NT2/D1 (cell line): ENCODE measurements around the gene JAK3.
"Not testable (repeated sequence)": the region's sequence is repeated elsewhere in the genome, so short reads cannot be mapped to it uniquely, and the experiment has no call there.

Source experiments
- DNase-seq: peaks from one replicate; pipeline ENCODE4 v3.0.0-alpha.2; 2011; ENCODE audit warnings: low read depth, low spot score
- H3K27me3 ChIP-seq: 2 replicates; pipeline ENCODE4 v1.6.0; 2011; ENCODE audit warnings: mild to moderate bottlenecking; ENCODE audit not compliant: insufficient read length, insufficient read depth
- H3K36me3 ChIP-seq: 2 replicates; pipeline ENCODE4 v1.6.1; 2011; ENCODE audit warnings: mild to moderate bottlenecking, low read length, mixed read lengths; ENCODE audit not compliant: insufficient read depth, insufficient read length
- H3K4me1 ChIP-seq: 2 replicates; pipeline ENCODE4 v1.5.1; 2011; ENCODE audit not compliant: insufficient read depth, insufficient read length
- H3K4me3 ChIP-seq: 2 replicates; pipeline ENCODE4 v1.5.1; 2011; ENCODE audit warnings: low read depth; ENCODE audit not compliant: insufficient read length
- H3K9ac ChIP-seq: 2 replicates; pipeline ENCODE4 v1.6.0; 2011; ENCODE audit warnings: low read depth; ENCODE audit not compliant: insufficient read length
- H3K9me3 ChIP-seq: 2 replicates; pipeline ENCODE4 v1.5.1; 2011; ENCODE audit warnings: mild to moderate bottlenecking, low read length; ENCODE audit not compliant: insufficient read depth
- SUZ12 ChIP-seq: IDR thresholded peaks from 2 replicates; pipeline ENCODE4 v1.6.1; 2011; ENCODE audit not compliant: insufficient read length, insufficient read depth; ENCODE audit errors: extremely low read depth
- YY1 ChIP-seq: IDR thresholded peaks from 2 replicates; pipeline ENCODE4 v1.6.1; 2011; ENCODE audit not compliant: insufficient read length, insufficient read depth
- ZNF274 ChIP-seq: IDR thresholded peaks from 2 replicates; pipeline ENCODE4 v1.6.1; 2011; ENCODE audit warnings: mild to moderate bottlenecking, low read depth, low read length

Gene JAK3

GRCh38 chr19:17784201-17785008, 63.4 kb downstream of the JAK3 start:
- no peak overlapping the region for H3K9ac ChIP-seq
- H3K4me3 ChIP-seq: no peak overlapping the region
- peak; percentile 81 for DNase-seq
- no peak for TF ChIP-seq ZNF274
- no peak for TF ChIP-seq SUZ12
- TF ChIP-seq YY1: no peak
- no peaks in the 10 kb centered on the region for H3K27me3 ChIP-seq
- peaks cover 21% of the 10 kb centered on the region for H3K36me3 ChIP-seq
- peaks cover 16% of the 10 kb centered on the region for H3K4me1 ChIP-seq
- no peaks in the 10 kb centered on the region for H3K9me3 ChIP-seq

GRCh38 chr19:17783721-17784120, 64.1 kb downstream of the JAK3 start:
- peaks cover 21% of the 10 kb centered on the region for H3K4me1 ChIP-seq
- not testable (repeated sequence) for H3K27me3 ChIP-seq, H3K9me3 ChIP-seq, H3K9ac ChIP-seq, H3K4me3 ChIP-seq, DNase-seq
- H3K36me3 ChIP-seq: peaks cover 21% of the 10 kb centered on the region

- peaks cover 24% of the 10 kb centered on the region for H3K4me1 ChIP-seq
- H3K4me3 ChIP-seq: no peak overlapping the region
- H3K27me3 ChIP-seq: no peaks in the 10 kb centered on the region
- no peak overlapping the region for H3K9ac ChIP-seq
- no peak for DNase-seq
- TF ChIP-seq SUZ12: no peak
- TF ChIP-seq YY1: no peak
- no peaks in the 10 kb centered on the region for H3K9me3 ChIP-seq
- H3K36me3 ChIP-seq: peaks cover 16% of the 10 kb centered on the region
Observed at GRCh38 chr19:17780781-17781180, 67.0 kb downstream of the JAK3 start.

GRCh38 chr19:17778968-17779929, 68.5 kb downstream of the JAK3 start:
- Histone ChIP-seq H3K9me3 (no peaks in the 10 kb centered on the region), H3K4me3 (peak overlapping the region; percentile 75), H3K36me3 (peaks cover 11% of the 10 kb centered on the region), H3K4me1 (peaks cover 23% of the 10 kb centered on the region), H3K27me3 (no peaks in the 10 kb centered on the region), H3K9ac (peak overlapping the region; percentile 71)
- DNase-seq: peak; percentile 87
- TF ChIP-seq ZNF274: no peak
- no peak for TF ChIP-seq SUZ12
- TF ChIP-seq YY1: no peak

- Histone ChIP-seq H3K9me3 (no peaks in the 10 kb centered on the region), H3K27me3 (no peaks in the 10 kb centered on the region), H3K36me3 (peaks cover 5% of the 10 kb centered on the region), H3K4me1 (peaks cover 18% of the 10 kb centered on the region), H3K9ac (peak overlapping the region; percentile 71), H3K4me3 (peak overlapping the region; percentile 75)
- no peak for TF ChIP-seq SUZ12
- TF ChIP-seq YY1: no peak
- TF ChIP-seq ZNF274: no peak
- DNase-seq: peak; percentile 88
Observed at GRCh38 chr19:17778251-17778967, 69.4 kb downstream of the JAK3 start.

- H3K4me1 ChIP-seq: peaks cover 16% of the 10 kb centered on the region
- not testable (repeated sequence) for H3K4me3 ChIP-seq, H3K36me3 ChIP-seq, H3K9ac ChIP-seq, H3K27me3 ChIP-seq, H3K9me3 ChIP-seq, DNase-seq
Observed at GRCh38 chr19:17777840-17778239, 69.9 kb downstream of the JAK3 start.
